GM12878 (cell line): ENCODE data around the gene HERPUD2. TPM values are rescaled to one million over a fixed set of nuclear protein-coding genes. Genes with fewer than 3 reads are reported as not detected.
A peak's percentile ranks its signal among the peaks of the same experiment; 100 is the strongest.

ENCODE experiments used
- ATAC-seq: fragments of 200-7000 bp; cut with Tn5 transposase; 3 replicates; pipeline ENCODE4 v1.9.1; 2020; ENCODE audit warnings: mild to moderate bottlenecking, moderate library complexity
- BruUV-seq: library from RNA; stranded (reverse); fragments of 400-500 nt; replicated peaks from 2 replicates; lab custom pipeline; 2021; lab: Mats Ljungman, UMichigan
- CTCF ChIA-PET: fragments of 300-600 bp; sonication (Branson Sonifier 250); formaldehyde crosslinking; extraction: SDS; loops from one replicate; lab custom pipeline; 2021; ENCODE audit warnings: inconsistent platforms; lab: Yijun Ruan, JAX
- POLR2A ChIA-PET: fragments of 350-600 bp; formaldehyde crosslinking; extraction: SDS; loops from one replicate; lab custom pipeline; 2021; ENCODE audit warnings: inconsistent platforms; lab: Charles Lee
- RAD21 ChIA-PET: fragments of 300-600 bp; sonication (Branson Sonifier 250); formaldehyde crosslinking; loops from one replicate; lab custom pipeline; 2023; ENCODE audit warnings: antibody characterized with exemption; ENCODE audit not compliant: unreplicated experiment; lab: Charles Lee
- SMC1A ChIA-PET: fragments of 300-600 bp; sonication (Branson Sonifier 250); formaldehyde crosslinking; loops from one replicate; lab custom pipeline; 2023; ENCODE audit not compliant: unreplicated experiment, uncharacterized antibody; lab: Charles Lee
- DNase-seq: peaks from one replicate; pipeline ENCODE4 v3.0.0-alpha.2; 2011; ENCODE audit warnings: low read depth, low spot score
- FAIRE-seq: peaks from 3 replicates; lab custom pipeline; 2011; peaks lifted over from hg19 to GRCh38; lab: Jason Lieb, UNC
- H2AFZ ChIP-seq: 2 replicates; pipeline ENCODE4 v1.6.0; 2011; ENCODE audit warnings: low read depth, low read length, control low read depth; ENCODE audit not compliant: control insufficient read depth
- H3K27ac ChIP-seq: 2 replicates; pipeline ENCODE4 v1.5.1; 2011; ENCODE audit warnings: control low read depth; ENCODE audit not compliant: control insufficient read depth, insufficient read depth
- H3K27me3 ChIP-seq, 2 experiments: replicated peaks in 1 of 2; 2 replicates each; pipeline versions ENCODE4 v1.6.0 to v1.6.1; 2011; ENCODE audit warnings: low read length in 1 of 2; ENCODE audit not compliant: control insufficient read depth in 2 of 2, insufficient read depth in 2 of 2
- H3K36me3 ChIP-seq, 2 experiments: 2 replicates each; pipeline ENCODE4 v1.5.1; 2011; ENCODE audit warnings: low read length in 1 of 2; ENCODE audit not compliant: control insufficient read depth in 2 of 2, insufficient read depth in 2 of 2
- H3K4me1 ChIP-seq: 2 replicates; pipeline ENCODE4 v1.6.1; 2011; ENCODE audit warnings: mild to moderate bottlenecking, low read length, moderate library complexity, mixed read lengths; ENCODE audit not compliant: control insufficient read depth, insufficient read depth
- H3K4me2 ChIP-seq: 2 replicates; pipeline ENCODE4 v1.6.0; 2011; ENCODE audit warnings: control low read depth; ENCODE audit not compliant: control insufficient read depth, insufficient read depth
- H3K4me3 ChIP-seq: fragments of 200-600 bp; sonication (generic); 2 replicates; pipeline ENCODE4 v1.5.1; 2016
- H3K79me2 ChIP-seq: 2 replicates; pipeline ENCODE4 v1.6.0; 2011; ENCODE audit warnings: low read length; ENCODE audit not compliant: control insufficient read depth, insufficient read depth
- H3K9ac ChIP-seq: 2 replicates; pipeline ENCODE4 v1.8.0; 2011; ENCODE audit warnings: low read length, control low read depth, mixed read lengths; ENCODE audit not compliant: control insufficient read depth, insufficient read depth
- H3K9me3 ChIP-seq: replicated peaks from 3 replicates; pipeline ENCODE4 v1.5.1; 2011; ENCODE audit warnings: mild to moderate bottlenecking, low read length; ENCODE audit not compliant: control insufficient read depth, insufficient read depth
- H4K20me1 ChIP-seq: 2 replicates; pipeline ENCODE4 v1.6.0; 2011; ENCODE audit not compliant: control insufficient read depth, insufficient read depth
- SMC3 ChIP-seq: IDR thresholded peaks from 2 replicates; pipeline ENCODE4 v1.6.1; 2011; ENCODE audit warnings: low read length, improper control_type of control experiment, borderline replicate concordance
- SREBF2 ChIP-seq: IDR thresholded peaks from 2 replicates; pipeline ENCODE4 v1.6.1; 2012; ENCODE audit warnings: mild to moderate bottlenecking, low read length
- WGBS: methylation state at CpG from one replicate; pipeline ENCODE4 v1.1.6; 2016; ENCODE audit warnings: low lambda C conversion rate; ENCODE audit not compliant: insufficient replicate concordance, insufficient coverage; ENCODE audit errors: missing lambda C conversion rate; 5-methylcytosine and 5-hydroxymethylcytosine counted together
- in situ Hi-C: fragments of 300-500 bp; cut with MboI; formaldehyde crosslinking; loops from 9 replicates; pipeline ENCODE4 v1.14.3; 2018; ENCODE audit warnings: mixed read lengths
- intact Hi-C: fragments of 100-400 bp; cut with micrococcal nuclease; formaldehyde crosslinking; loops from one replicate; pipeline ENCODE4 v1.14.2; 2022; ENCODE audit not compliant: unreplicated experiment
- polyA plus RNA-seq, 11 experiments: library from polyadenylated mRNA; depleted of rRNA in 4 of 11; unstranded in 6 of 11; stranded (reverse) in 5 of 11; fragments of >200 nt; fragmentation: Nextera tagmentation in 4 of 11; fragmentation: Illumina TruSeq in 1 of 11; extraction: Ambion mirVana in 4 of 11; extraction: Trizol in 1 of 11; gene quantifications; 1 replicate in 1 of 11; 2 replicates in 10 of 11; pipeline versions ENCODE4 v1.2.1 to v1.2.3, GENCODE V29; 2011 to 2016; ENCODE audit warnings: inconsistent platforms in 2 of 11, missing spikeins in 2 of 11, low read depth in 1 of 11
- total RNA-seq, 4 experiments: library from RNA; depleted of rRNA in 3 of 4; stranded (reverse); fragments of >200 nt in 3 of 4; fragmentation: Illumina TruSeq in 1 of 4; extraction: Trizol in 1 of 4; gene quantifications; 2 replicates each; pipeline versions ENCODE4 v1.2.1 to v1.2.3, GENCODE V29; 2013 to 2021
- TF ChIP-seq, protein P1 (sequence below): IDR thresholded peaks from 2 replicates; pipeline ENCODE4 v1.6.1; 2012; ENCODE audit warnings: low read depth, low read length, improper control_type of control experiment

HERPUD2 gene
- total and polyA plus RNA-seq, 10 of the 15 experiments (the other 5 are each of a cell fraction or from before 2014, with no cell fraction given): 4.7 to 69.6 (median 13.9) TPM

DNA sequence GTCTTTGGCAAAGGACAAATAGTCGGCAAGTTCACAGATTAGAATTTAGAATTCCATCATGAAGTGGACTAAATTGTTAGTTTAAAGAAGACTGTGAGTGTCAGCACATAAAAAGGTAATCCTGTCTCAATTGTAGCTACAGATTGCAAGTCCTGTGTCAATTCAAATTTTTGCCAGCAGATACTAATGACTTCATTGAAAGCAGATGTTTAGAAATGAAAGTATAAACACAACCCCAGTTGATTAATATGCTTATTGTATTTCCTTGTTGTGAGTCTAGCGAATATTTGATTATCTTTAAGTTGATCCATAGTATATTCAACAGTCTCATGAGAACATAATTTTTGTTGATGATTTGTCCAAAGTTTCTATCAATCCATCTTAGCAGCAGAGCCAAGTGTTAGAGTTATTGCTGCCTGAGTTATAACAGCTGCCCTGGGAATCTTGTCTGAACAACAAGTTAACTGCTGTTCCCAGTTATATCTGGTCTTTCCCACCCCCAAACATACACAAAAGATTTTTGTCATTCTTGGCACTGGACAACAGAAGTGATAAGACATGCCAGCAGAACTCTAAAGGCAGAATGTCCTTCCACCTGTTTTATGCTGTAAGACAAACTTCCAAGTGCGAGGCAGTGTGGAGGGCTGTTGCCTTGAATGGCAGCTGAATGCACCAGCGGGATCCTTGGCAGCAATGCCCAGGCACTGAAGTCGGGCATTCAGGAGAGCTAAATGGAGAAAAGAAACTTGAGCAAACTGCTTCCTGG is 21.3 kb upstream of the HERPUD2 start:
- Histone ChIP-seq H3K4me3 (no peak overlapping the region), H3K9me3 (no peaks in the 10 kb centered on the region), H3K9ac (no peak overlapping the region), H3K79me2 (no peaks in the 10 kb centered on the region), H3K4me2 (no peak overlapping the region), H2AFZ (peak overlapping the region; percentile 24; the same call in 1 of the 2 replicates), H3K4me1 (peaks cover 7% of the 10 kb centered on the region), H3K27ac (no peak overlapping the region), H3K36me3 (no peaks in the 10 kb centered on the region), H3K27me3 (no peaks in the 10 kb centered on the region), H4K20me1 (no peaks in the 10 kb centered on the region)
- FAIRE-seq: no peak
- in situ Hi-C loops: no loop called here
- BruUV-seq: no TSS peak
- TF ChIP-seq SREBF2 (no peak), SMC3 (no peak)
- TF ChIP-seq, protein P1, sequence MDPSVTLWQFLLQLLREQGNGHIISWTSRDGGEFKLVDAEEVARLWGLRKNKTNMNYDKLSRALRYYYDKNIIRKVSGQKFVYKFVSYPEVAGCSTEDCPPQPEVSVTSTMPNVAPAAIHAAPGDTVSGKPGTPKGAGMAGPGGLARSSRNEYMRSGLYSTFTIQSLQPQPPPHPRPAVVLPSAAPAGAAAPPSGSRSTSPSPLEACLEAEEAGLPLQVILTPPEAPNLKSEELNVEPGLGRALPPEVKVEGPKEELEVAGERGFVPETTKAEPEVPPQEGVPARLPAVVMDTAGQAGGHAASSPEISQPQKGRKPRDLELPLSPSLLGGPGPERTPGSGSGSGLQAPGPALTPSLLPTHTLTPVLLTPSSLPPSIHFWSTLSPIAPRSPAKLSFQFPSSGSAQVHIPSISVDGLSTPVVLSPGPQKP: no peak
- DNase-seq: no peak
- RAD21 ChIA-PET: interaction anchor here (1.0 to 7.3 kb wide), 4 partner anchors 12 to 191 kb away, joined by 3 to 96 read pairs (median 4); partner anchors contain the start of gene HERPUD2
- CTCF ChIA-PET: interaction anchor here (1.1 to 12.1 kb wide), 3 partner anchors 11 to 201 kb away, joined by 3 to 211 read pairs (median 6); no protein-coding TSS in a partner anchor
- POLR2A ChIA-PET: interaction anchor here (0.7 to 1.0 kb wide), 3 partner anchors 9 to 109 kb away, joined by 3 to 4 read pairs (median 3); no protein-coding TSS in a partner anchor
- SMC1A ChIA-PET: interaction anchor here (0.8 to 16.1 kb wide), 3 partner anchors 10 to 193 kb away, joined by 3 to 337 read pairs (median 155); no protein-coding TSS in a partner anchor
- no peak for ATAC-seq
- intact Hi-C loops: no loop called here
- 78% methylated on average over 5 of the region's 5 CpGs for WGBS
